Neuronal stem cell (in vitro differentiated cells): ENCODE measurements around the gene MAML1.

Experiments
- DNase-seq: peaks from one replicate; pipeline ENCODE4 v3.0.0-alpha.2; 2013; ENCODE audit warnings: low spot score
- H2AFZ ChIP-seq: one replicate; pipeline ENCODE4 v1.6.1; 2013; ENCODE audit warnings: mild to moderate bottlenecking, low read length, inconsistent platforms
- H2AK5ac ChIP-seq: 2 replicates; pipeline ENCODE4 v1.6.1; 2013; ENCODE audit warnings: low read depth, mild to moderate bottlenecking, inconsistent platforms, low read length, moderate library complexity, mixed read lengths
- H2BK120ac ChIP-seq: 2 replicates; pipeline ENCODE4 v1.6.1; 2013; ENCODE audit warnings: low read depth, mild to moderate bottlenecking, inconsistent platforms, low read length, moderate library complexity, mixed read lengths
- H2BK12ac ChIP-seq: one replicate; pipeline ENCODE4 v1.6.1; 2013; ENCODE audit warnings: low read length, inconsistent platforms
- H2BK15ac ChIP-seq: 2 replicates; pipeline ENCODE4 v1.6.1; 2013; ENCODE audit warnings: mild to moderate bottlenecking, low read length, inconsistent platforms, mixed read lengths
- H2BK5ac ChIP-seq: one replicate; pipeline ENCODE4 v1.6.1; 2013; ENCODE audit warnings: inconsistent platforms, mild to moderate bottlenecking, low read length, moderate library complexity
- H3K14ac ChIP-seq: one replicate; pipeline ENCODE4 v1.6.1; 2013; ENCODE audit warnings: low read length, inconsistent platforms
- H3K18ac ChIP-seq: 2 replicates; pipeline ENCODE4 v1.6.1; 2013; ENCODE audit warnings: low read length, inconsistent platforms
- H3K23ac ChIP-seq: 2 replicates; pipeline ENCODE4 v1.6.1; 2013; ENCODE audit warnings: low read depth, mild to moderate bottlenecking, mixed read lengths, low read length, inconsistent platforms; ENCODE audit not compliant: poor library complexity
- H3K27ac ChIP-seq: replicated peaks from 3 replicates; pipeline ENCODE4 v1.5.1; 2013; ENCODE audit warnings: low read length, inconsistent platforms
- H3K27me3 ChIP-seq, 3 experiments: 2 replicates each; pipeline ENCODE4 v1.6.1; 2013; ENCODE audit warnings: low read length in 3 of 3, mild to moderate bottlenecking in 2 of 3, inconsistent platforms in 1 of 3, low read depth in 1 of 3, mixed read lengths in 1 of 3, moderate library complexity in 1 of 3; ENCODE audit not compliant: control insufficient read depth in 3 of 3, insufficient read depth in 3 of 3
- H3K36me3 ChIP-seq, 2 donors: replicated peaks in 1 of 2; 2 replicates each; pipeline ENCODE4 v1.6.1; 2013; ENCODE audit warnings: low read length in 2 of 2; ENCODE audit not compliant: control insufficient read depth in 2 of 2, insufficient read depth in 2 of 2
- H3K4ac ChIP-seq: 2 replicates; pipeline ENCODE4 v1.6.1; 2013; ENCODE audit warnings: inconsistent platforms, mild to moderate bottlenecking, low read length, moderate library complexity
- H3K4me1 ChIP-seq, 2 donors: 1 replicate in 1 of 2; 2 replicates in 1 of 2; pipeline ENCODE4 v1.6.1; 2013; ENCODE audit warnings: low read length in 2 of 2, low read depth in 1 of 2; ENCODE audit not compliant: control insufficient read depth in 2 of 2, insufficient read depth in 1 of 2
- H3K4me2 ChIP-seq: one replicate; pipeline ENCODE4 v1.6.1; 2013; ENCODE audit warnings: mild to moderate bottlenecking, low read length, inconsistent platforms; ENCODE audit not compliant: insufficient read depth, poor library complexity, severe bottlenecking
- H3K4me3 ChIP-seq, 2 donors: 2 replicates each; pipeline ENCODE4 v1.5.1; 2013; ENCODE audit warnings: low read length in 2 of 2, mild to moderate bottlenecking in 2 of 2, inconsistent platforms in 1 of 2, moderate library complexity in 1 of 2
- H3K79me1 ChIP-seq: one replicate; pipeline ENCODE4 v1.6.1; 2013; ENCODE audit warnings: low read depth, mild to moderate bottlenecking, inconsistent platforms, low read length, moderate library complexity
- H3K9ac ChIP-seq: one replicate; pipeline ENCODE4 v1.6.1; 2013; ENCODE audit warnings: mild to moderate bottlenecking, low read depth, low read length, inconsistent platforms; ENCODE audit not compliant: poor library complexity
- H3K9me3 ChIP-seq, 2 donors: replicated peaks in 1 of 2; 2 replicates each; pipeline versions ENCODE3 to v1.6.1; 2013; ENCODE audit warnings: low read length in 2 of 2, mild to moderate bottlenecking in 2 of 2, inconsistent platforms in 1 of 2, low read depth in 1 of 2, mixed read lengths in 1 of 2, moderate library complexity in 1 of 2; ENCODE audit not compliant: control insufficient read depth in 2 of 2, insufficient read depth in 1 of 2
- H4K8ac ChIP-seq: one replicate; pipeline ENCODE4 v1.6.1; 2013; ENCODE audit warnings: low read depth, mild to moderate bottlenecking, inconsistent platforms, low read length, moderate library complexity
- H4K91ac ChIP-seq: one replicate; pipeline ENCODE4 v1.6.1; 2013; ENCODE audit warnings: low read length, low read depth, mild to moderate bottlenecking, inconsistent platforms; ENCODE audit not compliant: poor library complexity
- WGBS, 2 donors: extraction: QIAGEN DNeasy Blood & Tissue Kit; methylation state at CpG; one replicate each; pipeline ENCODE4 v1.1.7; 2013; ENCODE audit warnings: missing lambda C conversion rate in 2 of 2, mixed read lengths in 1 of 2; ENCODE audit not compliant: insufficient read length in 2 of 2, insufficient replicate concordance in 1 of 2; ENCODE audit errors: extremely low coverage in 2 of 2; 5-methylcytosine and 5-hydroxymethylcytosine counted together

MAML1 gene

GRCh38 chr5:179797741-179798140 is 65.1 kb downstream of the MAML1 start:
- H2BK120ac ChIP-seq: no peak overlapping the region
- H3K14ac ChIP-seq: peak overlapping the region; percentile 21
- H3K79me1 ChIP-seq: peaks cover 8% of the 10 kb centered on the region
- H2BK12ac ChIP-seq: no peak overlapping the region
- H4K8ac ChIP-seq: no peak overlapping the region
- H3K18ac ChIP-seq: no peak overlapping the region
- H2BK15ac ChIP-seq: no peak overlapping the region
- H3K27me3 ChIP-seq: peaks cover 0 to 8% (median 0%) of the 10 kb centered on the region in 3 experiments
- H3K9me3 ChIP-seq: peaks cover 0 to 4% of the 10 kb centered on the region in 2 donors
- H4K91ac ChIP-seq: no peak overlapping the region
- WGBS, 2 donors: no CpG with 5 or more reads among the region's 30 CpGs
- no peak overlapping the region for H3K27ac ChIP-seq
- H3K9ac ChIP-seq: no peak overlapping the region
- H2BK5ac ChIP-seq: peak overlapping the region; percentile 39
- no peak overlapping the region for H2AK5ac ChIP-seq
- peaks cover 26 to 58% of the 10 kb centered on the region in 2 donors for H3K36me3 ChIP-seq
- H3K4me2 ChIP-seq: no peak overlapping the region
- H2AFZ ChIP-seq: no peak overlapping the region
- DNase-seq: no peak
- no peak overlapping the region for H3K4ac ChIP-seq
- no peak overlapping the region for H3K4me3 ChIP-seq
- H3K4me1 ChIP-seq: peaks cover 3 to 12% of the 10 kb centered on the region in 2 donors
- no peak overlapping the region for H3K23ac ChIP-seq

- H3K9ac ChIP-seq: no peak overlapping the region
- no peak overlapping the region for H4K8ac ChIP-seq
- H3K4me2 ChIP-seq: no peak overlapping the region
- DNase-seq: no peak
- H2AK5ac ChIP-seq: no peak overlapping the region
- no peak overlapping the region for H3K14ac ChIP-seq
- no peak overlapping the region for H2BK12ac ChIP-seq
- no peak overlapping the region for H4K91ac ChIP-seq
- no peak overlapping the region for H2BK120ac ChIP-seq
- WGBS, 2 donors: no CpG with 5 or more reads among the region's 23 CpGs
- no peak overlapping the region for H3K4me3 ChIP-seq
- peak overlapping the region; percentile 39 for H2BK5ac ChIP-seq
- H3K23ac ChIP-seq: no peak overlapping the region
- H3K79me1 ChIP-seq: peaks cover 6% of the 10 kb centered on the region
- H3K4me1 ChIP-seq: peaks cover 6 to 17% of the 10 kb centered on the region in 2 donors
- no peak overlapping the region for H3K27ac ChIP-seq
- H3K9me3 ChIP-seq: peaks cover 0 to 4% of the 10 kb centered on the region in 2 donors
- H3K18ac ChIP-seq: no peak overlapping the region
- no peak overlapping the region for H2BK15ac ChIP-seq
- no peak overlapping the region for H2AFZ ChIP-seq
- H3K4ac ChIP-seq: no peak overlapping the region
- H3K36me3 ChIP-seq: peaks cover 26 to 59% of the 10 kb centered on the region in 2 donors
- peaks cover 0 to 8% (median 0%) of the 10 kb centered on the region in 3 experiments for H3K27me3 ChIP-seq
These were observed 65.6 kb downstream of the MAML1 start for GRCh38 chr5:179798144-179798770.

GRCh38 chr5:179798771-179799643 is 66.4 kb downstream of the MAML1 start:
- no peak overlapping the region for H2BK120ac ChIP-seq
- peaks cover 0 to 4% of the 10 kb centered on the region in 2 donors for H3K9me3 ChIP-seq
- peaks cover 8% of the 10 kb centered on the region for H3K79me1 ChIP-seq
- H2AK5ac ChIP-seq: no peak overlapping the region
- H4K8ac ChIP-seq: no peak overlapping the region
- no peak overlapping the region for H3K27ac ChIP-seq
- peak overlapping the region; percentile 60 for H3K9ac ChIP-seq
- H4K91ac ChIP-seq: no peak overlapping the region
- H3K18ac ChIP-seq: peak overlapping the region; percentile 11
- peak overlapping the region; percentile 10 for H2BK12ac ChIP-seq
- peak overlapping the region in 1 of 2 donors; percentile 10 for H3K4me3 ChIP-seq
- peak overlapping the region; percentile 43 for H3K23ac ChIP-seq
- no peak for DNase-seq
- H3K14ac ChIP-seq: no peak overlapping the region
- H2BK5ac ChIP-seq: no peak overlapping the region
- no peak overlapping the region for H3K4ac ChIP-seq
- H3K36me3 ChIP-seq: peaks cover 26 to 59% of the 10 kb centered on the region in 2 donors
- H2AFZ ChIP-seq: no peak overlapping the region
- WGBS, 2 donors: no CpG with 5 or more reads among the region's 36 CpGs
- H3K4me1 ChIP-seq: peaks cover 13 to 24% of the 10 kb centered on the region in 2 donors
- H2BK15ac ChIP-seq: no peak overlapping the region
- H3K4me2 ChIP-seq: no peak overlapping the region
- peaks cover 0 to 8% (median 0%) of the 10 kb centered on the region in 3 experiments for H3K27me3 ChIP-seq

- Histone ChIP-seq H2AFZ (no peak overlapping the region), H3K4me3 (no peak overlapping the region), H4K8ac (no peak overlapping the region), H3K23ac (peak overlapping the region; percentile 68), H2BK12ac (peak overlapping the region; percentile 75), H3K79me1 (peaks cover 8% of the 10 kb centered on the region), H3K27me3 (peaks cover 0 to 8% (median 0%) of the 10 kb centered on the region in 3 experiments), H2AK5ac (no peak overlapping the region), H3K9me3 (peaks cover 0 to 4% of the 10 kb centered on the region in 2 donors), H3K27ac (no peak overlapping the region), H3K18ac (peak overlapping the region; percentile 11), H3K36me3 (peaks cover 26 to 59% of the 10 kb centered on the region in 2 donors), H3K4ac (no peak overlapping the region), H4K91ac (no peak overlapping the region), H2BK15ac (no peak overlapping the region), H3K14ac (no peak overlapping the region), H3K9ac (no peak overlapping the region), H3K4me2 (no peak overlapping the region), H3K4me1 (peaks cover 14 to 26% of the 10 kb centered on the region in 2 donors), H2BK5ac (no peak overlapping the region), H2BK120ac (no peak overlapping the region)
- no peak for DNase-seq
- WGBS, 2 donors: no CpG with 5 or more reads among the region's 5 CpGs
These were observed 67.0 kb downstream of the MAML1 start for GRCh38 chr5:179799644-179799973.
